Measurements from ENCODE around the gene CALY.
"Not testable (repeated sequence)": the region's sequence is repeated elsewhere in the genome, so short reads cannot be mapped to it uniquely, and the experiment has no call there.

Gene CALY

GRCh38 chr10:133367461-133367860, 30.8 kb upstream of the CALY start:
- not testable (repeated sequence) for DNase-seq (ENCODE audit: extremely low read depth in 1 of 2, low read depth in 1 of 2)

GRCh38 chr10:133366751-133367150, 30.1 kb upstream of the CALY start:
- DNase-seq (ENCODE audit: extremely low read depth in 1 of 2, low read depth in 1 of 2) = no peak

GRCh38 chr10:133366130-133366478, 29.4 kb upstream of the CALY start:
- DNase-seq (ENCODE audit: extremely low read depth in 1 of 2, low read depth in 1 of 2) = no peak

DNA sequence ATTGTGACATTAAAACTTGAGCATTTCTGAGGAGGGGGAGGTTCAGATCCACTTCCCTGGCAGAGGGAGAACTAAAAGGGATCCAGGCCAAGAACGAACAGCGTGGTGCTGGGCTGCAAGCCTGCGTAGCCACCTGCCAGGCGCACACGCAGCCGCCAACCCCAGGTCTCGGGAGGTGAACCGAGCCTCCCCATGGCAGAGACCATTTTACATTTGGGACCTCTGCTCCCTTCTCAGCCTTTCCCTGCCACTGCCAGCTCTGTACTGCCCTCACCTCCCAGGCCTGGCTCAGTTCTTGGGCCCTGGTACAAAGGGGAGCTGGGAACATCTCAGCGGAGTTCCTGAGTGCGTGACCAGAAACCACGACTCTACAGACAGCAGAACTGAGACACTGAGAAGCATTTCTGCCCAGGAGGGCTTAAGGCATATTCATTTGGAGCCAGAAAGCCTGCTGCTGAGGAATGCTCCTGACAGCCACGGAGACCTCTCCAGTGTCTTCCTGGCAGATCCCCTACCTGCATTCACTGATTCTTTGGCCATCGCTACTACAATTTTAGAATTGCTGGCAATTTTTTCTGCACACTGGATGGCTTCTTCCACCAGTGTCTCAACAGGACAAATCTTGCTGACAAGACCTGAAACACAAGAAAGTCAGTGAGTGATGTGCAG, 28.9 kb upstream of the CALY start:
- no peak for DNase-seq (ENCODE audit: extremely low read depth in 1 of 2, low read depth in 1 of 2)

GRCh38 chr10:133364645-133365431, 28.1 kb upstream of the CALY start:
- DNase-seq (ENCODE audit: extremely low read depth in 1 of 2, low read depth in 1 of 2) = no peak

GRCh38 chr10:133362846-133363245, 26.1 kb upstream of the CALY start:
- no peak for DNase-seq (ENCODE audit: extremely low read depth in 1 of 2, low read depth in 1 of 2)

GRCh38 chr10:133361773-133362441, 25.2 kb upstream of the CALY start:
- no peak for DNase-seq (ENCODE audit: extremely low read depth in 1 of 2, low read depth in 1 of 2)

DNA sequence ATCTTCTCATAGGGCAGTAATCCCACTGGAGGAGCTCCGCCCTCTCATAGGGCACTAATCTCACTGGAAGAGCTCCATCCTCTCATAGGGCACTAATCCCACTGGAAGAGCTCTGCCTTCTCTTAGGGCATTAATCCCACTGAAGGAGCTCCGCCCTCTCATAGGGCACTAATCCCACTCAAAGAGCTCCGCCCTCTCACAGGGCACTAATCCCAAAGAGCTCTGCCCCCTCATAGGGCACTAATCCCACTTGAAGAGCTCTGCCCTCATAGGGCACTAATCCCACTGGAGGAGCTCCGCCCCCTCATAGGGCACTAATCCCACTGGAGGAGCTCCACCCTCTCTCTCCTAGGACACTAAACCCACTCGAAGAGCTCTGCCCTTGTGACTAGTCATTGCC, 24.5 kb upstream of the CALY start:
- DNase-seq (ENCODE audit: extremely low read depth in 1 of 2, low read depth in 1 of 2) = no peak

GRCh38 chr10:133359972-133360610, 23.4 kb upstream of the CALY start:
- no peak for DNase-seq (ENCODE audit: extremely low read depth in 1 of 2, low read depth in 1 of 2)

- no peak for DNase-seq (ENCODE audit: extremely low read depth in 1 of 2, low read depth in 1 of 2)
Measured at GRCh38 chr10:133359554-133359971, 22.9 kb upstream of the CALY start.

DNA sequence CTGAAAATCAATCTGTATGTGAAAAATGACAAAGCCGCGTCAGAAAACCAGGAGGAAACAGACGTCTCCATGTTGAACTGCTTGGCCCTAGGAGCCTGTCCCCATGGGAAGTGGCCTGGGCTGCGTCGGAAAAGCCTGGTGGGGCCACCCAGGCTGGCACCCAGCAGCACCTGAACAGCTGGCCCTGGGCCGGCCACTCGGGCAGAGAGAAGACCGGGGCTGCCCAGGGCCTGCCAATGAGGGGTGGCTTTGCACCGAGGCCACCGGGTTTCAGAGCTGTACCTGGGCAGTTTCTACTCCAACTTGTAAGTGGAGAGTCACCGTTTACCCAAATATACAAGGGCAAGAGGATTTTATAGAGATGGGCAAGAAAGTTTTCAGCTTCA, 22.2 kb upstream of the CALY start:
- no peak for DNase-seq (ENCODE audit: extremely low read depth in 1 of 2, low read depth in 1 of 2)

GRCh38 chr10:133358162-133358924, 21.6 kb upstream of the CALY start:
- DNase-seq (ENCODE audit: extremely low read depth in 1 of 2, low read depth in 1 of 2) = no peak

- peak in 1 of 2 donors; percentile 47 for DNase-seq (ENCODE audit: extremely low read depth in 1 of 2, low read depth in 1 of 2)
Measured at GRCh38 chr10:133357285-133358161, 20.8 kb upstream of the CALY start, which contains the start of gene FUOM. FUOM (minus strand) TSS chr10:133358019; CDS start chr10:133358007, 12 bp downstream.

GRCh38 chr10:133356549-133357284, 20.0 kb upstream of the CALY start:
- no peak for DNase-seq (ENCODE audit: extremely low read depth in 1 of 2, low read depth in 1 of 2)

DNA sequence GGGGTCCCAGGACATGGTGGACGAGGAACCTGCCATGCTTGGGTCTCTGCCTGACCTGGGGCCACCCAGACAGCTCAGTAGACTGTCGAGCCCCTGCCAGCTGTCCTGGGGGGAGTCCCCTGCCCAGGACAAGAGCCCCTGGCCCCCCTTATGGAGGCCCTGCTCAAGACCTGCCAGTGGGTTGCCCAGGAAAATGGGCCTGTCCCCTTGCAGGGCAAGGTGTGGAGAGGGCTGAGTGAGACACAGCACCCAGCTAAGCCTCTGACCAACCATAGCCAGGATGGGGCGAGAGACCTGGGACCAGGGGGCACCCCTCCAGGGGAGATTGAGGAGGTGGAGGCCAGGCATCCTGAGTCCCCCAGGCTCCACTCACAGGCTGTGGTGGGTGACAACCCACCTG, 19.3 kb upstream of the CALY start:
- no peak for DNase-seq (ENCODE audit: extremely low read depth in 1 of 2, low read depth in 1 of 2)

DNA sequence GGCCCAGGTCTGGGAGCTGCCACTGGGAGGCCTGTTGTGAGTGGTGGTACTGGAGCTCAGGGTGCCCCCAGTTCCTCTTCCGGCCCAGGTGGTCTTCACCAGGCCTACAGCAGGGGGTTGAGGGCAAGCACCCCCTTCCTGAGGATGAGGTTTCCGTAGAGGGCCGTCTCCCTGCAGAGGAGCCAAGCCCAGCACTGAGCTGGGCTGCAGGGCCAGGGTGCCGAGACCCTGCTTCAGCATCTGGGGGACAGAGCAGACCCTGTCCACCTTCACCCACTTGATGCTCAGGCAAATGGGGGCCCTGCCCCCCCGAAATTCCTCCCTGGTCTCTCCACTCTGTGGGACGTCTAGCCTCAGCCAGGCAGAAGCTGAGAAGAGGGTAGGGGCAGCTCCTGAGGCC, 18.6 kb upstream of the CALY start:
- no peak for DNase-seq (ENCODE audit: extremely low read depth in 1 of 2, low read depth in 1 of 2)

GRCh38 chr10:133354672-133355240, 18.1 kb upstream of the CALY start:
- no peak for DNase-seq (ENCODE audit: extremely low read depth in 1 of 2, low read depth in 1 of 2)

DNA sequence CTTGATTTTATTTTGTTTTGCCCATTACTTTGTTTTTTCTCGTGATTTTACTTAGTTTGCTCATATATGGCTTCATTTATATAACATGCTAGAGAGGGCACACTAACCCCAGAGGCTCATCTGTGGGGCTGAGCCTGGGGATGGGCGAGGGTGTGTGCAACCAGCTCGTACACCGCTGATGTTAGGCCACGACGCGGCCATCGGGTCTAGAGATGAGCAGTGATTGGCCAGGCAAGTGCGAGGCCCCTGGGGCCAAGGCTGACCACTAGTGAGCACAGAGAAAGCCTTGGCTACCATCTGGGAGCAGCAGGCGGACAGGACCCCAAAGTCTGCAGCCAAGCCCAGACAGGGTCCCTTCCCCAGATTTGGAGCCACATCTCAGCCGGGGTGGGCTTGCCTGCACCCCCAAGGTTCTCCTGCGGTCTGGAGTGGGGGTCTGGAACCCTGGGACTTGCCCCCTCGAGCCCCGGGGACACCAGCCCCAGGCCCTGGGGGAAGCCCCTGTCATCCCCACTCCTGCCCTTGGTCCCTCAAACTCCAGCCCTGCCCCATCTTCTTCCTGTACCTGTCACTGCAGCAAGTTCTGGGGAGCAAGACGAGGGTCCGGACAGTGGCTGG, 17.4 kb upstream of the CALY start:
- DNase-seq (ENCODE audit: extremely low read depth in 1 of 2, low read depth in 1 of 2) = no peak
